ENCODE data around the gene PCDH1. TPM values are rescaled to one million over a fixed set of nuclear protein-coding genes. Genes with fewer than 3 reads are reported as not detected.

Gene PCDH1
- polyA plus RNA-seq, 1 donor, result 29.4 TPM

- Histone ChIP-seq H3K9me3 (ENCODE audit: control insufficient read depth, low read depth, low read length) (no peaks in the 10 kb centered on the region), H3K4me1 (ENCODE audit: control insufficient read depth, insufficient read depth, low read length) (no peaks in the 10 kb centered on the region), H3K4me3 (ENCODE audit: low read length) (no peak overlapping the region), H3K36me3 (ENCODE audit: control insufficient read depth, insufficient read depth, low read length) (no peaks in the 10 kb centered on the region), H3K27ac (ENCODE audit: low read length) (peak overlapping the region; percentile 33), H3K27me3 (ENCODE audit: control insufficient read depth, insufficient read depth, low read length) (peaks cover 63% of the 10 kb centered on the region)
- DNase-seq, result no peak
- WGBS (ENCODE audit: insufficient coverage, low lambda C conversion rate), result no CpG with 5 or more reads among the region's 8 CpGs
Measured at GRCh38 chr5:141880961-141881801, 3.0 kb upstream of the PCDH1 start.

GRCh38 chr5:141879941-141880738, 1.9 kb upstream of the PCDH1 start:
- Histone ChIP-seq H3K9me3 (ENCODE audit: control insufficient read depth, low read depth, low read length) (no peaks in the 10 kb centered on the region), H3K27ac (ENCODE audit: low read length) (no peak overlapping the region), H3K27me3 (ENCODE audit: control insufficient read depth, insufficient read depth, low read length) (peaks cover 72% of the 10 kb centered on the region), H3K4me3 (ENCODE audit: low read length) (no peak overlapping the region), H3K4me1 (ENCODE audit: control insufficient read depth, insufficient read depth, low read length) (peaks cover 5% of the 10 kb centered on the region), H3K36me3 (ENCODE audit: control insufficient read depth, insufficient read depth, low read length) (no peaks in the 10 kb centered on the region)
- no peak for DNase-seq
- WGBS (ENCODE audit: insufficient coverage, low lambda C conversion rate), result no CpG with 5 or more reads among the region's 7 CpGs

GRCh38 chr5:141879426-141879759, 1.2 kb upstream of the PCDH1 start:
- H3K27ac ChIP-seq (ENCODE audit: low read length), result no peak overlapping the region
- no peaks in the 10 kb centered on the region for H3K9me3 ChIP-seq (ENCODE audit: control insufficient read depth, low read depth, low read length)
- no peaks in the 10 kb centered on the region for H3K36me3 ChIP-seq (ENCODE audit: control insufficient read depth, insufficient read depth, low read length)
- peaks cover 10% of the 10 kb centered on the region for H3K4me1 ChIP-seq (ENCODE audit: control insufficient read depth, insufficient read depth, low read length)
- no peak for DNase-seq
- WGBS (ENCODE audit: insufficient coverage, low lambda C conversion rate), result no CpG with 5 or more reads among the region's 2 CpGs
- H3K27me3 ChIP-seq (ENCODE audit: control insufficient read depth, insufficient read depth, low read length), result peaks cover 73% of the 10 kb centered on the region
- no peak overlapping the region for H3K4me3 ChIP-seq (ENCODE audit: low read length)

- Histone ChIP-seq H3K27ac (ENCODE audit: low read length) (peak overlapping the region; percentile 95), H3K4me1 (ENCODE audit: control insufficient read depth, insufficient read depth, low read length) (peaks cover 14% of the 10 kb centered on the region), H3K9me3 (ENCODE audit: control insufficient read depth, low read depth, low read length) (no peaks in the 10 kb centered on the region), H3K4me3 (ENCODE audit: low read length) (peak overlapping the region; percentile 64), H3K27me3 (ENCODE audit: control insufficient read depth, insufficient read depth, low read length) (peaks cover 71% of the 10 kb centered on the region), H3K36me3 (ENCODE audit: control insufficient read depth, insufficient read depth, low read length) (no peaks in the 10 kb centered on the region)
- 17% methylated on average over 1 of the region's 40 CpGs for WGBS (ENCODE audit: insufficient coverage, low lambda C conversion rate)
- peak; percentile 94 for DNase-seq
Measured at GRCh38 chr5:141878711-141879425, 658 bp upstream of the PCDH1 start.

- Histone ChIP-seq H3K4me1 (ENCODE audit: control insufficient read depth, insufficient read depth, low read length) (peaks cover 25% of the 10 kb centered on the region), H3K27me3 (ENCODE audit: control insufficient read depth, insufficient read depth, low read length) (peaks cover 58% of the 10 kb centered on the region), H3K27ac (ENCODE audit: low read length) (peak overlapping the region; percentile 93), H3K9me3 (ENCODE audit: control insufficient read depth, low read depth, low read length) (no peaks in the 10 kb centered on the region), H3K36me3 (ENCODE audit: control insufficient read depth, insufficient read depth, low read length) (no peaks in the 10 kb centered on the region), H3K4me3 (ENCODE audit: low read length) (peak overlapping the region; percentile 75)
- peak in 1 of 2 donors; percentile 81 for DNase-seq
- WGBS (ENCODE audit: insufficient coverage, low lambda C conversion rate), result no CpG with 5 or more reads among the region's 55 CpGs
Measured at GRCh38 chr5:141877356-141878185, 639 bp downstream of the PCDH1 start.

GRCh38 chr5:141876628-141877355, 1.4 kb downstream of the PCDH1 start:
- H3K27me3 ChIP-seq (ENCODE audit: control insufficient read depth, insufficient read depth, low read length), result peaks cover 51% of the 10 kb centered on the region
- H3K4me3 ChIP-seq (ENCODE audit: low read length), result peak overlapping the region; percentile 75
- H3K27ac ChIP-seq (ENCODE audit: low read length), result peak overlapping the region; percentile 93
- no peaks in the 10 kb centered on the region for H3K36me3 ChIP-seq (ENCODE audit: control insufficient read depth, insufficient read depth, low read length)
- peaks cover 32% of the 10 kb centered on the region for H3K4me1 ChIP-seq (ENCODE audit: control insufficient read depth, insufficient read depth, low read length)
- H3K9me3 ChIP-seq (ENCODE audit: control insufficient read depth, low read depth, low read length), result no peaks in the 10 kb centered on the region
- DNase-seq, result peak in 1 of 2 donors; percentile 78
- WGBS (ENCODE audit: insufficient coverage, low lambda C conversion rate), result no CpG with 5 or more reads among the region's 42 CpGs

GRCh38 chr5:141875795-141876627, 2.2 kb downstream of the PCDH1 start:
- WGBS (ENCODE audit: insufficient coverage, low lambda C conversion rate), result no CpG with 5 or more reads among the region's 65 CpGs
- Histone ChIP-seq H3K9me3 (ENCODE audit: control insufficient read depth, low read depth, low read length) (no peaks in the 10 kb centered on the region), H3K27ac (ENCODE audit: low read length) (peak overlapping the region; percentile 93), H3K4me3 (ENCODE audit: low read length) (peak overlapping the region; percentile 75), H3K4me1 (ENCODE audit: control insufficient read depth, insufficient read depth, low read length) (peaks cover 39% of the 10 kb centered on the region), H3K36me3 (ENCODE audit: control insufficient read depth, insufficient read depth, low read length) (no peaks in the 10 kb centered on the region), H3K27me3 (ENCODE audit: control insufficient read depth, insufficient read depth, low read length) (peaks cover 43% of the 10 kb centered on the region)
- peak; percentile 81 to 90 for DNase-seq

GRCh38 chr5:141875022-141875740, 3.0 kb downstream of the PCDH1 start:
- Histone ChIP-seq H3K4me3 (ENCODE audit: low read length) (peak overlapping the region; percentile 75), H3K27me3 (ENCODE audit: control insufficient read depth, insufficient read depth, low read length) (peaks cover 36% of the 10 kb centered on the region), H3K9me3 (ENCODE audit: control insufficient read depth, low read depth, low read length) (no peaks in the 10 kb centered on the region), H3K27ac (ENCODE audit: low read length) (peak overlapping the region; percentile 93), H3K4me1 (ENCODE audit: control insufficient read depth, insufficient read depth, low read length) (peaks cover 48% of the 10 kb centered on the region), H3K36me3 (ENCODE audit: control insufficient read depth, insufficient read depth, low read length) (no peaks in the 10 kb centered on the region)
- DNase-seq, result peak in 1 of 2 donors; percentile 42
- WGBS (ENCODE audit: insufficient coverage, low lambda C conversion rate), result 40% methylated on average over 1 of the region's 9 CpGs

Data from large intestine (tissue), 3 donors.